ENCODE results near the gene FBXO44.

The FBXO44 gene

DNA sequence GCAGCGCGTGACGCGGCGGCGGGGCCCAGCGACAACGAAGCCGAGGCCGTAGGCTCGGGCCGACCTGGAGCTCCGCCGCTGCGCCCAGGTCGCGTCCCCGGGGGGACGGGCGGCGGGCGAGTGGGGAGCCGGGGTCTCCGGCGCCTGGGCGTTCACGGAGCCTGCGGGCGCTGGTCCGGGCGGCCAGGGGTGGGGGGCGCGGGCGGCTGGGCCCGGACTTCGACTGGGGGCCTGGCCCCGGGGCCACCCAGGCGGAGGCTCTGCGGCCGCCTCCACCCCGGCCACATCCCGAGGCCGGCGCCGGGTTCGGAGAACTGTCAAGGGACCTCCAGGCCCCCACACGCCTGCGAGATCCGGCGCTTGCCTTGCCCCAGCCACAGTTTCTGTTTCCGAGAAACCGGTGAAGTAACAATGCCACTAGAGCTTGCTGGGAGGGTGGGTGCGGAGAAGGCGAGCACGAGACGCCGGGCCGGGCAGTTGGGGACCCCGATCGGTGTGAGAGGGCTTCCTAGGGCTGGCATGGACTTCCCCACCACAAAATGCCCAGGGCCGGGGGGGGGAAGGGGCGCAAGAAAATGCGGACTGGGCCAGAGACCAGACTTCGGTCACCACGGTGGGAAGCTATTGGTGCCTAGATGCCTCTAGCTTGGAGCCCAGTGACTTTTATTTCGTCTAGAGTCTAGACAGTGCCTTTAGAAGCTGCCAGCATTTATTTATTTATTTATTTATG is 9.8 kb downstream of the FBXO44 start:
- ATAC-seq = peak; percentile 50
- TF ChIP-seq TOX (CRISPR knock-in tag; IDR thresholded peaks at IDR 0.05; ENCODE audit: borderline replicate concordance) (no peak), SNAI2 (CRISPR knock-in tag; IDR thresholded peaks at IDR 0.05) (no peak), ZFP30 (CRISPR knock-in tag; IDR thresholded peaks at IDR 0.05) (no peak), TCF4 (CRISPR knock-in tag; IDR thresholded peaks at IDR 0.05; ENCODE audit: borderline replicate concordance) (no peak)

DNA sequence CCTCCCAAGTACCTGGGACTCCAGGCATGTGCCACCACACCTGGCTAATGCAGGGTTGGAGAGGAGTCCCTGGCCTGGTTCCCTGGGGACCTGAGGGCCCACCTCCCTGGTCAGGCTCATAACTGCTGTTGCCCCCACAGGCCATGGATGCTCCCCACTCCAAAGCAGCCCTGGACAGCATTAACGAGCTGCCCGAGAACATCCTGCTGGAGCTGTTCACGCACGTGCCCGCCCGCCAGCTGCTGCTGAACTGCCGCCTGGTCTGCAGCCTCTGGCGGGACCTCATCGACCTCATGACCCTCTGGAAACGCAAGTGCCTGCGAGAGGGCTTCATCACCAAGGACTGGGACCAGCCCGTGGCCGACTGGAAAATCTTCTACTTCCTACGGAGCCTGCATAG is 13.8 kb downstream of the FBXO44 start:
- no peak for ATAC-seq
- TF ChIP-seq ZFP3 (CRISPR knock-in tag; IDR thresholded peaks at IDR 0.05) (no peak), ZNF8 (CRISPR knock-in tag; IDR thresholded peaks at IDR 0.05) (no peak), CSDC2 (CRISPR knock-in tag; IDR thresholded peaks at IDR 0.05) (no peak), ZNF565 (CRISPR knock-in tag; conservative IDR thresholded peaks at IDR 0.05; ENCODE audit: low read depth) (no peak), ARNTL (CRISPR knock-in tag; IDR thresholded peaks at IDR 0.05; ENCODE audit: borderline replicate concordance, low read depth) (no peak), ESRRG (CRISPR knock-in tag; IDR thresholded peaks at IDR 0.05) (no peak), ZC3H10 (CRISPR knock-in tag; IDR thresholded peaks at IDR 0.05) (no peak), BACH2 (CRISPR knock-in tag; IDR thresholded peaks at IDR 0.05; ENCODE audit: borderline replicate concordance) (no peak), TOX (CRISPR knock-in tag; IDR thresholded peaks at IDR 0.05; ENCODE audit: borderline replicate concordance) (no peak), SNAI2 (CRISPR knock-in tag; IDR thresholded peaks at IDR 0.05) (no peak), ZNF70 (CRISPR knock-in tag; IDR thresholded peaks at IDR 0.05) (no peak), PPARA (CRISPR knock-in tag; IDR thresholded peaks at IDR 0.05; ENCODE audit: borderline replicate concordance) (no peak), OSR1 (CRISPR knock-in tag; IDR thresholded peaks at IDR 0.05) (no peak)
- TF ChIP-seq, protein P1, sequence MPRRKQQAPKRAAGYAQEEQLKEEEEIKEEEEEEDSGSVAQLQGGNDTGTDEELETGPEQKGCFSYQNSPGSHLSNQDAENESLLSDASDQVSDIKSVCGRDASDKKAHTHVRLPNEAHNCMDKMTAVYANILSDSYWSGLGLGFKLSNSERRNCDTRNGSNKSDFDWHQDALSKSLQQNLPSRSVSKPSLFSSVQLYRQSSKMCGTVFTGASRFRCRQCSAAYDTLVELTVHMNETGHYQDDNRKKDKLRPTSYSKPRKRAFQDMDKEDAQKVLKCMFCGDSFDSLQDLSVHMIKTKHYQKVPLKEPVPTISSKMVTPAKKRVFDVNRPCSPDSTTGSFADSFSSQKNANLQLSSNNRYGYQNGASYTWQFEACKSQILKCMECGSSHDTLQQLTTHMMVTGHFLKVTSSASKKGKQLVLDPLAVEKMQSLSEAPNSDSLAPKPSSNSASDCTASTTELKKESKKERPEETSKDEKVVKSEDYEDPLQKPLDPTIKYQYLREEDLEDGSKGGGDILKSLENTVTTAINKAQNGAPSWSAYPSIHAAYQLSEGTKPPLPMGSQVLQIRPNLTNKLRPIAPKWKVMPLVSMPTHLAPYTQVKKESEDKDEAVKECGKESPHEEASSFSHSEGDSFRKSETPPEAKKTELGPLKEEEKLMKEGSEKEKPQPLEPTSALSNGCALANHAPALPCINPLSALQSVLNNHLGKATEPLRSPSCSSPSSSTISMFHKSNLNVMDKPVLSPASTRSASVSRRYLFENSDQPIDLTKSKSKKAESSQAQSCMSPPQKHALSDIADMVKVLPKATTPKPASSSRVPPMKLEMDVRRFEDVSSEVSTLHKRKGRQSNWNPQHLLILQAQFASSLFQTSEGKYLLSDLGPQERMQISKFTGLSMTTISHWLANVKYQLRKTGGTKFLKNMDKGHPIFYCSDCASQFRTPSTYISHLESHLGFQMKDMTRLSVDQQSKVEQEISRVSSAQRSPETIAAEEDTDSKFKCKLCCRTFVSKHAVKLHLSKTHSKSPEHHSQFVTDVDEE (CRISPR knock-in tag; IDR thresholded peaks at IDR 0.05) = no peak
- TF ChIP-seq, protein P2, sequence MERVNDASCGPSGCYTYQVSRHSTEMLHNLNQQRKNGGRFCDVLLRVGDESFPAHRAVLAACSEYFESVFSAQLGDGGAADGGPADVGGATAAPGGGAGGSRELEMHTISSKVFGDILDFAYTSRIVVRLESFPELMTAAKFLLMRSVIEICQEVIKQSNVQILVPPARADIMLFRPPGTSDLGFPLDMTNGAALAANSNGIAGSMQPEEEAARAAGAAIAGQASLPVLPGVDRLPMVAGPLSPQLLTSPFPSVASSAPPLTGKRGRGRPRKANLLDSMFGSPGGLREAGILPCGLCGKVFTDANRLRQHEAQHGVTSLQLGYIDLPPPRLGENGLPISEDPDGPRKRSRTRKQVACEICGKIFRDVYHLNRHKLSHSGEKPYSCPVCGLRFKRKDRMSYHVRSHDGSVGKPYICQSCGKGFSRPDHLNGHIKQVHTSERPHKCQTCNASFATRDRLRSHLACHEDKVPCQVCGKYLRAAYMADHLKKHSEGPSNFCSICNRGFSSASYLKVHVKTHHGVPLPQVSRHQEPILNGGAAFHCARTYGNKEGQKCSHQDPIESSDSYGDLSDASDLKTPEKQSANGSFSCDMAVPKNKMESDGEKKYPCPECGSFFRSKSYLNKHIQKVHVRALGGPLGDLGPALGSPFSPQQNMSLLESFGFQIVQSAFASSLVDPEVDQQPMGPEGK (CRISPR knock-in tag; IDR thresholded peaks at IDR 0.05; ENCODE audit: borderline replicate concordance) = no peak
- TF ChIP-seq, protein P3, sequence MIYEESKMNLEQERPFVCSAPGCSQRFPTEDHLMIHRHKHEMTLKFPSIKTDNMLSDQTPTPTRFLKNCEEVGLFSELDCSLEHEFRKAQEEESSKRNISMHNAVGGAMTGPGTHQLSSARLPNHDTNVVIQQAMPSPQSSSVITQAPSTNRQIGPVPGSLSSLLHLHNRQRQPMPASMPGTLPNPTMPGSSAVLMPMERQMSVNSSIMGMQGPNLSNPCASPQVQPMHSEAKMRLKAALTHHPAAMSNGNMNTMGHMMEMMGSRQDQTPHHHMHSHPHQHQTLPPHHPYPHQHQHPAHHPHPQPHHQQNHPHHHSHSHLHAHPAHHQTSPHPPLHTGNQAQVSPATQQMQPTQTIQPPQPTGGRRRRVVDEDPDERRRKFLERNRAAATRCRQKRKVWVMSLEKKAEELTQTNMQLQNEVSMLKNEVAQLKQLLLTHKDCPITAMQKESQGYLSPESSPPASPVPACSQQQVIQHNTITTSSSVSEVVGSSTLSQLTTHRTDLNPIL (CRISPR knock-in tag; IDR thresholded peaks at IDR 0.05; ENCODE audit: low read depth) = no peak
- TF ChIP-seq, protein P4, sequence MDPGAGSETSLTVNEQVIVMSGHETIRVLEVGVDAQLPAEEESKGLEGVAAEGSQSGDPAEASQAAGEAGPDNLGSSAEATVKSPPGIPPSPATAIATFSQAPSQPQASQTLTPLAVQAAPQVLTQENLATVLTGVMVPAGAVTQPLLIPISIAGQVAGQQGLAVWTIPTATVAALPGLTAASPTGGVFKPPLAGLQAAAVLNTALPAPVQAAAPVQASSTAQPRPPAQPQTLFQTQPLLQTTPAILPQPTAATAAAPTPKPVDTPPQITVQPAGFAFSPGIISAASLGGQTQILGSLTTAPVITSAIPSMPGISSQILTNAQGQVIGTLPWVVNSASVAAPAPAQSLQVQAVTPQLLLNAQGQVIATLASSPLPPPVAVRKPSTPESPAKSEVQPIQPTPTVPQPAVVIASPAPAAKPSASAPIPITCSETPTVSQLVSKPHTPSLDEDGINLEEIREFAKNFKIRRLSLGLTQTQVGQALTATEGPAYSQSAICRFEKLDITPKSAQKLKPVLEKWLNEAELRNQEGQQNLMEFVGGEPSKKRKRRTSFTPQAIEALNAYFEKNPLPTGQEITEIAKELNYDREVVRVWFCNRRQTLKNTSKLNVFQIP (CRISPR knock-in tag; IDR thresholded peaks at IDR 0.05; ENCODE audit: borderline replicate concordance, low read depth) = no peak

DNA sequence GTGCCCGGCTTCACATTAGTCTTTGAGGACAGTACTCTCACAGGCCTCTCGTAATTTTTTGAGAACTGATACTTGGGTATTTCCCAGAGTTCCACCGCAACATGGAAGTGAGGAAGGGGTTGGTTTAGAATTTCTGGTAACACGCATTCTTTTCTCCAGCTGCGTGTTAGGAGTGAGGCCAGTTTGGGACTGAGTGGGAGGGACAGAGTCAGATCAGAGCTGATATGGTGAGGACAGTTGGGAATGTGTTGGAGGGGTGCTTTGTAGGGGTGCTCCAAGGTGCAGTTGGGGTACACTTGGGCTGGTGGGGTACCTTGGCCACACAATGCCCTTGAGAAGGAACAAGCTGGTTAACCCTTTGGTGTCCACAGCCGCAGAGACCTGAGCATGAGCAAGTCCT is 16.1 kb downstream of the FBXO44 start:
- ATAC-seq = no peak
- TF ChIP-seq TCF4 (CRISPR knock-in tag; IDR thresholded peaks at IDR 0.05; ENCODE audit: borderline replicate concordance) (no peak), ISL1 (CRISPR knock-in tag; IDR thresholded peaks at IDR 0.05) (no peak), PPARA (CRISPR knock-in tag; IDR thresholded peaks at IDR 0.05; ENCODE audit: borderline replicate concordance) (no peak), RARB (CRISPR knock-in tag; IDR thresholded peaks at IDR 0.05) (no peak), SNAI2 (CRISPR knock-in tag; IDR thresholded peaks at IDR 0.05) (no peak), ZC3H10 (CRISPR knock-in tag; IDR thresholded peaks at IDR 0.05) (no peak), OSR1 (CRISPR knock-in tag; IDR thresholded peaks at IDR 0.05) (no peak), ZNF70 (CRISPR knock-in tag; IDR thresholded peaks at IDR 0.05) (no peak), ESRRG (CRISPR knock-in tag; IDR thresholded peaks at IDR 0.05) (no peak), ZFP3 (CRISPR knock-in tag; IDR thresholded peaks at IDR 0.05) (no peak), TOX (CRISPR knock-in tag; IDR thresholded peaks at IDR 0.05; ENCODE audit: borderline replicate concordance) (no peak)
- TF ChIP-seq, protein P5, sequence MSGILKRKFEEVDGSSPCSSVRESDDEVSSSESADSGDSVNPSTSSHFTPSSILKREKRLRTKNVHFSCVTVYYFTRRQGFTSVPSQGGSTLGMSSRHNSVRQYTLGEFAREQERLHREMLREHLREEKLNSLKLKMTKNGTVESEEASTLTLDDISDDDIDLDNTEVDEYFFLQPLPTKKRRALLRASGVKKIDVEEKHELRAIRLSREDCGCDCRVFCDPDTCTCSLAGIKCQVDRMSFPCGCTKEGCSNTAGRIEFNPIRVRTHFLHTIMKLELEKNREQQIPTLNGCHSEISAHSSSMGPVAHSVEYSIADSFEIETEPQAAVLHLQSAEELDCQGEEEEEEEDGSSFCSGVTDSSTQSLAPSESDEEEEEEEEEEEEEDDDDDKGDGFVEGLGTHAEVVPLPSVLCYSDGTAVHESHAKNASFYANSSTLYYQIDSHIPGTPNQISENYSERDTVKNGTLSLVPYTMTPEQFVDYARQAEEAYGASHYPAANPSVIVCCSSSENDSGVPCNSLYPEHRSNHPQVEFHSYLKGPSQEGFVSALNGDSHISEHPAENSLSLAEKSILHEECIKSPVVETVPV (CRISPR knock-in tag; IDR thresholded peaks at IDR 0.05) = no peak
- TF ChIP-seq, protein P4 (CRISPR knock-in tag; IDR thresholded peaks at IDR 0.05; ENCODE audit: borderline replicate concordance, low read depth) = no peak
- TF ChIP-seq, protein P3 (CRISPR knock-in tag; IDR thresholded peaks at IDR 0.05; ENCODE audit: low read depth) = no peak
